MCF 10A (cell line): Measurements from ENCODE around the gene AK4. TPM values are rescaled to one million over a fixed set of nuclear protein-coding genes. Genes with fewer than 3 reads are reported as not detected.

Source experiments
- BruUV-seq: library from RNA; stranded (reverse); fragments of 400-500 nt; replicated peaks from 2 replicates; lab custom pipeline; 2021; lab: Mats Ljungman, UMichigan
- CTCF ChIA-PET: fragments of 300-600 bp; sonication (Branson Sonifier 250); formaldehyde crosslinking; extraction: SDS; loops from one replicate; lab custom pipeline; 2021; ENCODE audit warnings: antibody characterized with exemption, inconsistent platforms; lab: Yijun Ruan, JAX
- POLR2A ChIA-PET: fragments of 300-600, 350-650 bp; sonication (Branson Sonifier 250); formaldehyde crosslinking; extraction: SDS; loops from one replicate; lab custom pipeline; 2020; ENCODE audit warnings: antibody characterized with exemption, inconsistent platforms; lab: Yijun Ruan, JAX
- DNase-seq: peaks from one replicate; pipeline ENCODE4 v3.0.0-alpha.2; 2018; ENCODE audit not compliant: unreplicated experiment
- H3K27ac Mint-ChIP-seq: one replicate; pipeline ENCODE4 v1.8.0; 2022; ENCODE audit warnings: mild to moderate bottlenecking, low read depth, mixed read lengths; ENCODE audit not compliant: unreplicated experiment
- H3K27me3 Mint-ChIP-seq: one replicate; pipeline ENCODE4 v1.8.0; 2022; ENCODE audit warnings: mixed read lengths; ENCODE audit not compliant: insufficient read depth, unreplicated experiment
- H3K36me3 Mint-ChIP-seq: one replicate; pipeline ENCODE4 v1.8.0; 2022; ENCODE audit warnings: mild to moderate bottlenecking, moderate library complexity, mixed read lengths; ENCODE audit not compliant: insufficient read depth, unreplicated experiment
- H3K4me1 Mint-ChIP-seq: one replicate; pipeline ENCODE4 v1.8.0; 2022; ENCODE audit warnings: mixed read lengths; ENCODE audit not compliant: insufficient read depth, unreplicated experiment
- H3K4me3 Mint-ChIP-seq: one replicate; pipeline ENCODE4 v1.8.0; 2022; ENCODE audit warnings: mild to moderate bottlenecking, moderate library complexity, mixed read lengths; ENCODE audit not compliant: unreplicated experiment
- H3K9me3 Mint-ChIP-seq: one replicate; pipeline ENCODE4 v1.8.0; 2022; ENCODE audit warnings: mixed read lengths; ENCODE audit not compliant: unreplicated experiment
- CTCF ChIP-seq: fragments of 200-600 bp; IDR thresholded peaks from one replicate; pipeline ENCODE4 v1.8.0; 2022; ENCODE audit warnings: antibody characterized with exemption, mild to moderate bottlenecking; ENCODE audit not compliant: unreplicated experiment
- intact Hi-C: fragments of 100-400 bp; cut with micrococcal nuclease; formaldehyde crosslinking; loops from 2 replicates; pipeline ENCODE4 v1.14.1; 2022
- total RNA-seq: library from RNA; stranded (reverse); gene quantifications from 2 replicates; pipeline ENCODE4 v1.2.3, GENCODE V29; 2022

The AK4 gene
- total RNA-seq, 1 experiment from 2014 or later: 57.1 TPM

DNA sequence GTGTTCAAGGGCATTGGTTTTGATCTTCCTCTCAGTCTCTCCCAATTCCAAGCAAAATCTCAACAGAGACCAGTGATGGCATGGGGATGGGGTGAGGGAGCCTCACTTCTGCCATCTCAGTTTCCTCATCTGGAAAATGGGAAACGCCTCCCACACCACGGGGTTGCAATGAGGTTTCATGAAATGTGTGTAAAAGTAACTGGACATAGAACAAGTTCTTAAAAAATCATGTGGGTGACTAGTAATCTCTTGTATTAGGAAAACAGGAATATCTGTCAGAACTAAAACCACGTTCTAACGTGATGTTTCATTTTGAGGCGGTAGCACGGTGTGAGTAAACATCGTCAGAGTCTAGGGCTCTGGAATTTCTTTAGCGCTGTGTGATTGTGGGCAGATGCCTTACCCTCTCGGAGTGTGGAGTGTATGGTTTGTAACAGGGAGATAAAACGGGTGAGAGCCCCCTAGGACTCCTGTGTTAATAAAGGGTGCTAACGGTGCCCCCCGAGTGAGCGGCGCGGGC, 105.9 kb downstream of the AK4 start:
- H3K4me1 Mint-ChIP-seq: peaks cover 18% of the 10 kb centered on the region
- ChIA-PET POLR2A (interaction anchor here (0.6 to 4.0 kb wide), 22 partner anchors 11 to 434 kb away, joined by 3 to 70 read pairs (median 4); partner anchors contain the start of genes DNAJC6, LEPR and LEPROT), CTCF (interaction anchor here (0.6 to 4.4 kb wide), 9 partner anchors 9 to 434 kb away, joined by 3 to 26 read pairs (median 4); no protein-coding TSS in a partner anchor)
- TF ChIP-seq CTCF: no peak
- H3K27me3 Mint-ChIP-seq: no peaks in the 10 kb centered on the region
- H3K9me3 Mint-ChIP-seq: no peaks in the 10 kb centered on the region
- H3K4me3 Mint-ChIP-seq: peak overlapping the region; percentile 74
- DNase-seq: no peak
- BruUV-seq: no TSS peak
- H3K27ac Mint-ChIP-seq: peak overlapping the region; percentile 67
- intact Hi-C loops: loop anchor here (1.0 to 2.0 kb wide), 2 partner anchors 89 to 167 kb away; partner anchors contain the start of genes LEPR and LEPROT
- no peaks in the 10 kb centered on the region for H3K36me3 Mint-ChIP-seq

- H3K27me3 Mint-ChIP-seq: no peaks in the 10 kb centered on the region
- DNase-seq: peak; percentile 74
- H3K9me3 Mint-ChIP-seq: no peaks in the 10 kb centered on the region
- ChIA-PET POLR2A (interaction anchor here (0.6 to 4.0 kb wide), 22 partner anchors 11 to 433 kb away, joined by 3 to 70 read pairs (median 4); partner anchors contain the start of genes AK4, DNAJC6, LEPR and LEPROT), CTCF (interaction anchor here (0.6 to 4.4 kb wide), 13 partner anchors 9 to 520 kb away, joined by 3 to 26 read pairs (median 3); no protein-coding TSS in a partner anchor)
- H3K27ac Mint-ChIP-seq: peak overlapping the region; percentile 7
- intact Hi-C loops: loop anchor here (1.0 to 2.0 kb wide), 2 partner anchors 89 to 166 kb away; partner anchors contain the start of genes LEPR and LEPROT
- no TSS peak for BruUV-seq
- no peak for TF ChIP-seq CTCF
- H3K36me3 Mint-ChIP-seq: no peaks in the 10 kb centered on the region
- peaks cover 18% of the 10 kb centered on the region for H3K4me1 Mint-ChIP-seq
- peak overlapping the region; percentile 74 for H3K4me3 Mint-ChIP-seq
These were observed 106.5 kb downstream of the AK4 start for GRCh38 chr1:65254320-65255034.

DNA sequence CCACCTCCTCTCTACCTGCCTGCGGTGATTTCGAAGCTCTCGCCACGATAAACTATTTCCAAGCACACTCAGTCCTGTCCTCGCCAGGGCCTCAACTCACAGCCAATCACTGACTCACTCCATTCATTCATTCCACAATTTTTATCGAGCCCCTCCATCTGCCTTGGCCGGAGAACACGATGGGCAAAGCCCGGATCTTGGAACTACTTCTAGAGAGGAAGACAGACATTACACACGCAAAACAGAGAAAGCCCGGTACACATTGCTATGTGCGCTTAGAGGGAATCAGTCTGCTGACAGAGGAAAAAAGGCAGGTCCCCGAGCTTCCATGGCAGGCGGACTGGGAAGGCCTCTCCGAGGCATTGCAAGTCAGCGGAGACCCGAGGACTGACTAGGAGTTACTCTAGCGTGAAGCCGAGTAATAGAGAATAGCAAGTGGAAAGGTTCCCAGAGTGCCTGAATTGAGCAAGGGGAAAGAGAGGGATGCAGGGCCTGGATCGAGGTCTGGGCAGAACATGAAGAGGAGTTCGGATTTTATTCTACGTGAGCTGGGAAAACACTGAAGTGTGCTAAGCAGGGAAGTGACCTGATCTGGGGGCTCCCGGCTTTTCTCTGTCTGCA, 107.1 kb downstream of the AK4 start:
- DNase-seq: peak; percentile 40
- POLR2A ChIA-PET: interaction anchor here (0.6 to 4.0 kb wide), 13 partner anchors 10 to 190 kb away, joined by 3 to 70 read pairs (median 7); partner anchors contain the start of genes AK4, LEPR and LEPROT
- no peak for TF ChIP-seq CTCF
- H3K27me3 Mint-ChIP-seq: no peaks in the 10 kb centered on the region
- intact Hi-C loops: loop anchor here (2.0 kb wide), 1 partner anchor 166 kb away; the partner anchor contains the start of genes LEPR and LEPROT
- H3K4me3 Mint-ChIP-seq: peak overlapping the region; percentile 74
- peaks cover 18% of the 10 kb centered on the region for H3K4me1 Mint-ChIP-seq
- peak overlapping the region; percentile 7 for H3K27ac Mint-ChIP-seq
- TSS peak; percentile 29 for BruUV-seq
- H3K9me3 Mint-ChIP-seq: no peaks in the 10 kb centered on the region
- no peaks in the 10 kb centered on the region for H3K36me3 Mint-ChIP-seq
- CTCF ChIA-PET: interaction anchor here (0.6 to 4.4 kb wide), 15 partner anchors 8 to 519 kb away, joined by 3 to 26 read pairs (median 3); no protein-coding TSS in a partner anchor
